Activated naive CD8-positive, alpha-beta T cell treated with anti-CD3 and anti-CD28 coated beads, Interleukin-2, amount 50 U/mL, for 24 hours (primary cell): ENCODE data around the gene PLA2G12B.
"Not testable (repeated sequence)": the region's sequence is repeated elsewhere in the genome, so short reads cannot be mapped to it uniquely, and the experiment has no call there.

Source experiments
- ATAC-seq: fragments of 150-1000 bp; cut with Tn5 transposase; one replicate; pipeline ENCODE4 v1.10.0; 2021
- DNase-seq: peaks from one replicate; pipeline ENCODE4 v3.0.0; 2021
- H3K27ac Mint-ChIP-seq: one replicate; pipeline ENCODE4 v1.8.0; 2021; ENCODE audit warnings: mild to moderate bottlenecking, mixed read lengths
- H3K27me3 Mint-ChIP-seq: one replicate; pipeline ENCODE4 v1.8.0; 2021; ENCODE audit warnings: mixed read lengths
- H3K36me3 Mint-ChIP-seq: one replicate; pipeline ENCODE4 v1.8.0; 2021; ENCODE audit warnings: low read depth, mixed read lengths
- H3K4me1 Mint-ChIP-seq: one replicate; pipeline ENCODE4 v1.8.0; 2021; ENCODE audit warnings: mixed read lengths
- H3K4me3 Mint-ChIP-seq: one replicate; pipeline ENCODE4 v1.8.0; 2021; ENCODE audit warnings: mild to moderate bottlenecking, moderate library complexity, mixed read lengths
- H3K9me3 Mint-ChIP-seq: one replicate; pipeline ENCODE4 v1.8.0; 2021; ENCODE audit warnings: mixed read lengths

PLA2G12B gene

DNA sequence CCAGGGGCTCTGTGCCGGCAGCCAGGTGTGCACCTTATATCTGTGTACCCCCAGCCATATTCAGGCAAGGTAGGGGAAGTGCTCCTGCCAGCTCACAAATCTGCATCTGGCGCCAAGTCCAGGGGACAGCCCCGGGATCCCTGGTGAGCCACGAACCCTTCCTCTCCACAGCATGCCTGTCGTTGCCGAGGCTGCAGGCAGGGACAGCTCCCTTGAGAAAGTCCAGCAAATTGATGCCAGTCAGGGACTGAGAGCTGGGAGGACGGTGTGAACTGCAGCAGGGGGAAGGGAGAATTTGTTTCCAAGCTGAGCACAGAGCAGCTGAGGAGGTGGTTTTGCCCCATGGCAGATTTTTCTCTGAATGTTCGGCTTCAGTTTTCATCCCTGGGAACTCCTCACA, 919 bp downstream of the PLA2G12B start:
- H3K9me3 Mint-ChIP-seq, result no peaks in the 10 kb centered on the region
- DNase-seq (no peak), ATAC-seq (no peak)
- no peaks in the 10 kb centered on the region for H3K36me3 Mint-ChIP-seq
- no peak overlapping the region for H3K27ac Mint-ChIP-seq
- no peak overlapping the region for H3K4me3 Mint-ChIP-seq
- H3K4me1 Mint-ChIP-seq, result no peaks in the 10 kb centered on the region
- H3K27me3 Mint-ChIP-seq, result peaks cover 11% of the 10 kb centered on the region

DNA sequence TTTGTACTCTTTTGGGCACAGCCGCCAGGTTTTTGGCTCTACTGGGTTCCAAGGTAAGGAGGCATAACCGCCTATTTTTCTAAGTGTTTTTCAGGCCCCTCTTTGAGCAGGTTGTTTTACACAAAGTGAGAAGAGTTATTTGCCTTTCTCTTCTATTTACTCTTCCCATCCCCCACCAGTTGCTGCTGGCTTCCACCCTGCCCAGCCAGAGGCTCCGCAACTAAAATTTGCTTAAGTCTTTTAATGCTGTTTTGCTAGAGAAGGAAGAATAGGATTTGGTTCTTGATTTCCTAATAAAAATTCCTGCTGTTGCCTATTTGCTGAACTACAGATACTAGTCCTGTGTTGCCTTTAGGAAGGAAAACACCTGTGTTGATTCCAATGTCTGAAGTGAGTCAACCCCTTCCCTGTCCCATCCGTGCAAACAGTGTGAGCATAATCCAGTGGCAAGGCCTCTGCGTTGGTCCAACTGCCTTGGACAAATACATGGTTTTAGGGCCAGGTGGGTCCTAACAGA, 1.9 kb downstream of the PLA2G12B start:
- H3K4me3 Mint-ChIP-seq, result no peak overlapping the region
- no peaks in the 10 kb centered on the region for H3K4me1 Mint-ChIP-seq
- H3K27ac Mint-ChIP-seq, result no peak overlapping the region
- H3K9me3 Mint-ChIP-seq, result no peaks in the 10 kb centered on the region
- no peak for DNase-seq
- H3K27me3 Mint-ChIP-seq, result peaks cover 11% of the 10 kb centered on the region
- H3K36me3 Mint-ChIP-seq, result no peaks in the 10 kb centered on the region
- ATAC-seq, result no peak

DNA sequence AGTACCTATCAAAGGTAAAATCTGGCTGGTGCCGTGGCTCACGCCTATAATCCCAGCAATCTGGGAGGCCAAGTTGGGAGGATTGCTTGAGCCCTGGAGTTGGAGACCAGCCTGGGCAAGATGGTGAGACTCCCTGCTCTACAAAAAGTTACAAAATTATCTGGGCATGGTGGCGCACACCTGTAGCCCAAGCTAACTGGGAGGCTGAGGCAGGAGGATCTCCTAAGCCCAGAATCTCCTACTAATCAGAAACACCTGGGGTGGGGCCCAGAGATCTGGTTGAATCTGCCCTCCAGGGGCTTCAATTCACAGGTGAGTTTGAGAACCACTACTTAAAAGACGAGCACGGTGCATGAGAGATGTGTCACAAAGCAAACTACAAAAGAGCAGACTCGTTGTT, 2.4 kb downstream of the PLA2G12B start:
- no peak for ATAC-seq
- DNase-seq, result no peak
- Mint-ChIP-seq H3K4me3 (no peak overlapping the region), H3K9me3 (no peaks in the 10 kb centered on the region), H3K4me1 (no peaks in the 10 kb centered on the region), H3K27me3 (peaks cover 11% of the 10 kb centered on the region), H3K36me3 (no peaks in the 10 kb centered on the region), H3K27ac (no peak overlapping the region)

DNA sequence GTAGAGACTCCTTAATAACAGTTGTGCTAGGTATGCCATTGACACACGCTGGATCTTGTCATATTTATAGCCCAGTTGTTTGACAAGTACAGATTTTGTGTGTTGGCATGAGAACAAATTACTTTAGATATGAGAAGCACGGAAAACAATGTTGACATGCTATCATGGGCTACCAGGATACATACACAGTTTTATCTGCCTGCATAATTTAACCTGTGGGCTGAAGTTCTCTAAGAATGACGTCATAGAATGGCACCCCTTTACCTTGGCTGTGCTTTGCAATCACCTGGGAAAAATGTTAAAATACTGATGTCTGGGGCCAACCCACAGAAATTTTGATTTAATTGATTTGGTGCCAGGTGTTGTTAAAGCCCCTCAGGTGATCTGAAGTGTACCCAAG, 2.8 kb downstream of the PLA2G12B start:
- DNase-seq, result no peak
- no peaks in the 10 kb centered on the region for H3K9me3 Mint-ChIP-seq
- H3K27ac Mint-ChIP-seq, result no peak overlapping the region
- peaks cover 11% of the 10 kb centered on the region for H3K27me3 Mint-ChIP-seq
- no peaks in the 10 kb centered on the region for H3K36me3 Mint-ChIP-seq
- no peak overlapping the region for H3K4me3 Mint-ChIP-seq
- ATAC-seq, result no peak
- H3K4me1 Mint-ChIP-seq, result no peaks in the 10 kb centered on the region

DNA sequence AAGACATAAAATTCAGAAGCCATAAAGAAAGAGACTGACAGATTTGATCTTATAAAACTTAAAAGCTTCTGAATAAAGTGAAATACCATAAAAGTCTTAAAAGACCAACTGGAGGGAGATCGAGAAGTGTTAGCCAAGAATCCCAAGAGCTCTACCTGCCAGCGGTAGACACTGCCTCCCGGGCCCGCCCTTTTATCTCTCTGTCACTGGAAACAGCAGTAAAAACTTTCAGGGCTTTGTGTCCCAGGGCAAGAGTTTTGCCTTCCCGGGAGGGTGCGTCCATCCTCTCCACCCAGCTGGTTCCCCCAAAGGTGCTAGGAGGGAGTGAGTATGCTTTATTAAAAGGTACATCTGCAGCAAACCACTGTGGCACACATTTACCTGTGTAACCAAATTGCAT, 5.8 kb downstream of the PLA2G12B start:
- ATAC-seq, result no peak
- H3K27ac Mint-ChIP-seq, result no peak overlapping the region
- no peaks in the 10 kb centered on the region for H3K9me3 Mint-ChIP-seq
- no peak overlapping the region for H3K4me3 Mint-ChIP-seq
- H3K36me3 Mint-ChIP-seq, result no peaks in the 10 kb centered on the region
- peaks cover 21% of the 10 kb centered on the region for H3K27me3 Mint-ChIP-seq
- DNase-seq, result no peak
- no peaks in the 10 kb centered on the region for H3K4me1 Mint-ChIP-seq

DNA sequence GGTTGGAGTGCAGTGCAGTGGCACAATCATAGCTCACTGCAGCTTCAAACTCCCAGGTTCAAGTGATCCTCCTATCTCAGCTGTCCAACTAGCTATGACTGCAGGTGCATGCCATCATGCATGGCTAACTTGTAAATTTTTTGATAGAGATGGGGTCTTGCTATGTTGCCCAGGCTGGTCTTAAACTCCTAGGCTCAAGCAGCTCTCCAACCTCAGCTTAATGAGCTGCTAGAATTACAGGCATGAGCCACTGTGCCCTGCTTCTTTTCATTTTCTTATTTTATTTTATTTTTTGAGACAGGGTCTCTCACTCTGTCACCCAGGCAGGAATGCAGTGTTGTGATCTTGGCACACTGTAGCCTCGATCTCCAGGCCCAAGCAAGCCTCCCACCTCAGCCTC, 7.6 kb downstream of the PLA2G12B start:
- Mint-ChIP-seq H3K27me3 (peaks cover 19% of the 10 kb centered on the region), H3K4me1 (peaks cover 6% of the 10 kb centered on the region), H3K4me3 (no peak overlapping the region), H3K9me3 (no peaks in the 10 kb centered on the region), H3K27ac (no peak overlapping the region), H3K36me3 (no peaks in the 10 kb centered on the region)
- no peak for ATAC-seq
- no peak for DNase-seq

DNA sequence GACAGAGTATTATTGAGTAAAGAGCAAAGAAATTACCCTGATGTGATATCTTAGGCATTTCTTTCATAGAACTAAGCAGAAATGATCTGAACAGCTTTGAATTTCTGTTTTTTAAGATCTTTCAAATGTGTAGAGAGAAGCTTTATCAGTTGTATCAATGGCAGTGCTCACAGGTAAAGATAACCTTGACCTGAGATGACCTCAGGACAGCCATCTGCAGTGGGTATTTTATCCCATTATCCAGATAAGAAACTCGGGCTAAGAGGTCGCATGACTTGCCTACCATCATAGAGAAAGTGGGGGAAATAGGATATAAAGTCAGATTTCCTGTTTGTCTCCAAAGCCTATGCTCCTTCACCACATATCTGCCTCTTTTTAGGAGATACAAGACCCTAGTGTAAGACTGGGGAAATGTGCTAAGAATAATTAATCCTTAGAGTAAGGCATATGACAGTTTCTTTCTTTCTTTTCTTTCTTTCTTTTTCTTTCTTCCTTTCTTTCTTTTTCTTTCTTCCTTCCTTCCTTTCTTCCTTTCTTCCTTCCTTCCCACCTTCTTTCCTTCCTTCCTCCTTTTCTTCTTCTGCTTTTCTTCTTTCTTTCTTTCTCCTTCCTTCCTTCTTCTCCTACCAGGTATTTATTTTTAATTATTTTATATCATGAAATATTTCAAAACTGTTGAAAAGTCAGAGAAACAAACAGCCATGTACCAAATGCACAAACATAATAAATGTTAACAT, 10.9 kb downstream of the PLA2G12B start:
- no peak overlapping the region for H3K27ac Mint-ChIP-seq
- no peaks in the 10 kb centered on the region for H3K9me3 Mint-ChIP-seq
- H3K4me3 Mint-ChIP-seq, result no peak overlapping the region
- peaks cover 17% of the 10 kb centered on the region for H3K4me1 Mint-ChIP-seq
- no peaks in the 10 kb centered on the region for H3K36me3 Mint-ChIP-seq
- ATAC-seq (no peak), DNase-seq (no peak)
- H3K27me3 Mint-ChIP-seq, result peaks cover 28% of the 10 kb centered on the region

DNA sequence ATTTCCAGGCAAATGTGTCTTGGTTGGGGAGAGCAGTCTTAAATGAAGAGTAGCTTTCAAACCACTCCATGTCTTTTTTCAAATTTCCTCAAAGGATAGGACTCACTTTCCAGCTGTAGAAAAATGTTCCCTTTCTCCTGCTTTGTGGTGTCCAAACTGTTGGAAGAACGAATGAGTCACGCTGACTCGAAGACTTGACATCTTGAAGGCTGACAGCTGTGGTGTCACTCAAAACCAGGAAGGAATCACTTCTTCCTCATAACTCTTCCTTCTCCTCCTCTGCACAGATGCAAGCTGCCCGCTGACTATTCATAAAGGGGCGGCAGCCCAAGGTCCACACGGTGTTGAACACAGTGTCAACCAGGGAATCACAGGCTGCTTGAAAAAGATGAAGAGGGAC, 19.2 kb downstream of the PLA2G12B start:
- ATAC-seq (no peak), DNase-seq (no peak)
- H3K4me1 Mint-ChIP-seq, result no peaks in the 10 kb centered on the region
- no peaks in the 10 kb centered on the region for H3K9me3 Mint-ChIP-seq
- H3K27me3 Mint-ChIP-seq, result peaks cover 3% of the 10 kb centered on the region
- H3K36me3 Mint-ChIP-seq, result no peaks in the 10 kb centered on the region
- H3K4me3 Mint-ChIP-seq, result no peak overlapping the region
- H3K27ac Mint-ChIP-seq, result no peak overlapping the region

DNA sequence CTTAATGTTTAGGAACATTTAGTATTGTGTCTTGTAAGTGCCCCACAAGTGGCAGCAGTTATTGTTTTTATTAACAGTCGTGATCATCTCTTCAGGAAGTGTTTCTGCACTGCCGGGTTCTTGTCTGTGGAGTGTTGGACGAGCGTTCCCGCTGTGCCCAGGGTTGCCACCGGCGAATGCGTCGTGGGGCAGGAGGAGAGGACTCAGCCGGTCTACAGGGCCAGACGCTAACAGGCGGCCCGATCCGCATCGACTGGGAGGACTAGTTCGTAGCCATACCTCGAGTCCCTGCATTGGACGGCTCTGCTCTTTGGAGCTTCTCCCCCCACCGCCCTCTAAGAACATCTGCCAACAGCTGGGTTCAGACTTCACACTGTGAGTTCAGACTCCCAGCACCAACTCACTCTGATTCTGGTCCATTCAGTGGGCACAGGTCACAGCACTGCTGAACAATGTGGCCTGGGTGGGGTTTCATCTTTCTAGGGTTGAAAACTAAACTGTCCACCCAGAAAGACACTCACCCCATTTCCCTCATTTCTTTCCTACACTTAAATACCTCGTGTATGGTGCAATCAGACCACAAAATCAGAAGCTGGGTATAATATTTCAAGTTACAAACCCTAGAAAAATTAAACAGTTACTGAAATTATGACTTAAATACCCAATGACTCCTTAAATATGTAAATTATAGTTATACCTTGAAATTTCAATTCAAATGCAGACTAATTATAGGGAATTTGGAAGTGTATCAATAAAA, 22.2 kb downstream of the PLA2G12B start:
- Mint-ChIP-seq H3K4me3 (no peak overlapping the region), H3K4me1 (no peaks in the 10 kb centered on the region), H3K27me3 (peaks cover 3% of the 10 kb centered on the region), H3K9me3 (no peaks in the 10 kb centered on the region), H3K27ac (no peak overlapping the region), H3K36me3 (no peaks in the 10 kb centered on the region)
- ATAC-seq (no peak), DNase-seq (no peak)

DNA sequence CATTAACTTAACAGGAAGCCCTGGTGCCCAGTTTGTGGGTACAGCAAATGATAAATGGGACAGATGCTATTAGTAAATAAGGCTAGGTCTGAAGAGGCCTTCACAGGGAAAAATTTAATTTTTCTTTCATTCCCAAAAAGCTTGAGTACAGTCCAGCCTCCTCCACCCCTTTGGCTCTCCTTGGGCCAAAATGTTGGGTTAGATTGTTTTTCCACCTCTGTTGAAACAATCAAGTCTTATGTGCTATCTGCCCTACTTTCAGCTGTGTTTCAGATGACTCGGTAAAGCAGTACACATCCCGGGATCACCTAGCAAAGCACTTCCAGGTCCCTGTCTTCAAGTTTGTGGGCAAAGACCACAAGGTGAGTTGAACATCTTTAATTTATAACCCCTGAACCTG, 24.3 kb downstream of the PLA2G12B start:
- Mint-ChIP-seq H3K4me1 (no peaks in the 10 kb centered on the region), H3K36me3 (no peaks in the 10 kb centered on the region), H3K9me3 (no peaks in the 10 kb centered on the region), H3K27ac (no peak overlapping the region), H3K27me3 (peaks cover under 1% of the 10 kb centered on the region), H3K4me3 (no peak overlapping the region)
- ATAC-seq (no peak), DNase-seq (no peak)

DNA sequence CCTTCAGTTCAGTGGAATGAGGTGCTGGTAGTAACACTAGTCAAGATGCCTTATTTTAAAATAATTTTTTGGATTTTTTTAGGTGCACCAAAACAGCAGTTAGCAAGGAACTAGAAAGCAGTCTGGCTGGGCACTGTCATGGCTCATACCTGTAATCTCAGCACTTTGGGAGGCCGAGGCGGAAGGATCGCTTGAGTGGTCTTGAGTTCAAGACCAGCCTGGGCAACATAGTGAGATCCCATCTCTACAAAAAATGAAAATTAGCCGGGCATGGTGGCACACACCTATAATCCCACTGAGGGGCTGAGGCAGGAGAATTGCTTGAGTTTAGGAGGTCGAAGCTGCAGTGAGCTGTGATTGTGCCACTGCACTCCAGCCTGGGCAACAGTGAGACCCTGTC, 25.8 kb downstream of the PLA2G12B start:
- DNase-seq, result no peak
- H3K27ac Mint-ChIP-seq, result no peak overlapping the region
- H3K36me3 Mint-ChIP-seq, result no peaks in the 10 kb centered on the region
- H3K27me3 Mint-ChIP-seq, result peaks cover 5% of the 10 kb centered on the region
- H3K9me3 Mint-ChIP-seq, result no peaks in the 10 kb centered on the region
- no peak overlapping the region for H3K4me3 Mint-ChIP-seq
- no peak for ATAC-seq
- H3K4me1 Mint-ChIP-seq, result no peaks in the 10 kb centered on the region

DNA sequence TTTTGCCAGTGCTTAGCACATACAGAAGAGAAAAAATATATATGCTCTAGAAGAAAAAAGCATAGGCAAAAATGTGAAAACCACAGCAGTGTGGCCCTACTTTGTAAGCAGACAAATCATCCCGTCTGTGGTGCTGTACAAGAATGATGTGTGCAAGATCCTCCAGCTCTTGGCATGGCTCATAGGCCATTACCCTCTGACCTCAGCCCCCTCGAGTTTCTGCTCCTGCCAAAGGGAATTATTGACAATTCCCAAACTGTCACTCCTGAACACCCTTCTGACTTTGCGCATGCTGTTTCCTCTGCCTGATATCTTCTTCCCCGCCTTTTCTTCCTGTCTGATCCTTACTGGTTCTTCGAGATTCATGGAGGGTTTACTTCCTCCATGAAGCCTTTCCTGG, 27.1 kb downstream of the PLA2G12B start:
- DNase-seq (no peak), ATAC-seq (no peak)
- Mint-ChIP-seq H3K9me3 (no peaks in the 10 kb centered on the region), H3K27ac (no peak overlapping the region), H3K36me3 (no peaks in the 10 kb centered on the region), H3K27me3 (peaks cover 5% of the 10 kb centered on the region), H3K4me1 (no peaks in the 10 kb centered on the region), H3K4me3 (no peak overlapping the region)

DNA sequence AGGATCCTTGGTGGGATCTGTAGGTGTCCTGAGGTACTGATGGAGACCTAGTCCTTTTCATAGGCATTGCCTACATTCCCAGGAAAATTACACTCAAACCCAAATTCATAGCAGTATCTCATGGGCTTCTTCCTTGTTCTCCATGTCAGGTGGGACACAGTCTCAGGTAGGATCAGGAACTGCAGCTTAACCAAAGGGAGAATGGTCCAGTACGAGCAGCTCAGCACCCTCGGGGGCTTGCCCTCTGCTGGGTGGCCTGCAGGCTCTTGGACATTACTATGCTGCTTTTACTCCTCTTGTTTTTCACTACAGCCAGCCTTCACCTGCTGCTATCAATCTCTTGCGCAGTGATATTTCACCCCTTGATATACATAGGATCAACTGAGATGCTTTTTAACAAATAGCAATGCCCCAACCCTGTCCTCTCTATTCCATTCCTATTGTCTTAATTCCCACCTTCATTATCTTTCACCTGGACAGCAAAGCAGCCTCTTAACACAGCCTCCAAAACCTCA, 28.6 kb downstream of the PLA2G12B start:
- DNase-seq (no peak), ATAC-seq (no peak)
- Mint-ChIP-seq H3K9me3 (peaks cover 2% of the 10 kb centered on the region), H3K4me3 (no peak overlapping the region), H3K36me3 (no peaks in the 10 kb centered on the region), H3K4me1 (no peaks in the 10 kb centered on the region), H3K27me3 (peaks cover 8% of the 10 kb centered on the region), H3K27ac (no peak overlapping the region)

DNA sequence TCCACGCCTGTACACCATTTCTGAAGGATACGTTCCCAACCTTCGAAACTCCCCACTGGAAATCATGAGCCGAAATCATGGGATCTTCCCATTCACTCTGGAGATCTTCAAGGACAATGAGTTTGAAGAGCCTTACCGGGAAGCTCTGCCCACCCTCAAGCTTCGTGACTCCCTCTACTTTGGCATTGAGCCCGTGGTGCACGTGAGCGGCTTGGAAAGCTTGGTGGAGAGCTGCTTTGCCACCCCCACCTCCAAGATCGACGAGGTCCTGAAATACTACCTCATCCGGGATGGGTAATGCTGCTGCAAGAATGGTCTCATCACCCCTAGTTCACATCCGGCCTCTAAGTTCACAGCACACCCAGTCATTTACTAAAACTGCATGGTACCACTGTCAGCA, 30.3 kb downstream of the PLA2G12B start:
- H3K4me3 Mint-ChIP-seq, result no peak overlapping the region
- H3K9me3 Mint-ChIP-seq, result peaks cover 11% of the 10 kb centered on the region
- H3K27ac Mint-ChIP-seq, result no peak overlapping the region
- no peaks in the 10 kb centered on the region for H3K4me1 Mint-ChIP-seq
- no peaks in the 10 kb centered on the region for H3K36me3 Mint-ChIP-seq
- DNase-seq (no peak), ATAC-seq (no peak)
- peaks cover 16% of the 10 kb centered on the region for H3K27me3 Mint-ChIP-seq

DNA sequence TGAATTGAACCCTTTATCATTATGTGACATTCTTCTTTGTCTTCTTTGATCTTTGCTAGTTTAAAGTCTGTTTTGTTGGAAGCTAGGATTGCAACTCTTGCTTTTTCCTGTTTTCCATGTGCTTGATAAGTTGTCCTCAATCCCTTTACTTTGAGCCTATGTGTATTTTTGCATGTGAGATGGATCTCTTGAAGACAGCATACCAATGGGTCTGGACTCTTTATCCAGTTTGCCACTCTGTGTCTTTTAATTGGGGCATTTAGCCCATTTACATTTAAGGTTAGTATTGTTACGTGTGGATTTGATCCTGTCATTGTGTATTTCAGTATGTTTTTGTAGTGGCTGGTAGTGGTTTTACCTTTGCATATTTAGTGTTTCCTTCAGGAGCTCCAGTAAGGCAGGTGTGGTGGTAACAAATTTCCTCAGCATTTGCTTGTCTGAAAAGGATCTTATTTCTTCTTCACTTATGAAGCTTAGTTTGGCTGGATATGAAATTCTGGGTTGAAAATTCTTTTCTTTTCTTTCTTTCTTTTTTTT, 33.4 kb downstream of the PLA2G12B start:
- not testable (repeated sequence) for H3K36me3 Mint-ChIP-seq, H3K27ac Mint-ChIP-seq, H3K4me3 Mint-ChIP-seq, H3K4me1 Mint-ChIP-seq, DNase-seq, ATAC-seq
- Mint-ChIP-seq H3K9me3 (peaks cover 11% of the 10 kb centered on the region), H3K27me3 (peaks cover 22% of the 10 kb centered on the region)
